ENCODE results near the gene TTLL10. TPM values are rescaled to one million over a fixed set of nuclear protein-coding genes. Genes with fewer than 3 reads are reported as not detected.

The TTLL10 gene
- total RNA-seq, 2 experiments from 2014 or later = not detected

GRCh38 chr1:1132042-1132950 lies 41.4 kb upstream of the TTLL10 start:
- ATAC-seq (no peak), DNase-seq (no peak)
- ChIA-PET CTCF (no interaction called here), POLR2A (no interaction called here)
- Mint-ChIP-seq H3K27me3 (no peaks in the 10 kb centered on the region), H3K4me1 (ENCODE audit: low read depth) (peaks cover under 1% of the 10 kb centered on the region), H3K36me3 (ENCODE audit: low read depth) (no peaks in the 10 kb centered on the region), H3K27ac (no peak overlapping the region), H3K9me3 (no peaks in the 10 kb centered on the region), H3K4me3 (no peak overlapping the region)
- intact Hi-C loops (cut with micrococcal nuclease) = no loop called here
- no peak for TF ChIP-seq CTCF (IDR thresholded peaks at IDR 0.05)

GRCh38 chr1:1132956-1133750 lies 40.5 kb upstream of the TTLL10 start:
- DNase-seq = no peak
- H3K4me1 Mint-ChIP-seq (ENCODE audit: low read depth) = peaks cover 7% of the 10 kb centered on the region
- intact Hi-C loops (cut with micrococcal nuclease) = no loop called here
- H3K27me3 Mint-ChIP-seq = no peaks in the 10 kb centered on the region
- H3K4me3 Mint-ChIP-seq = no peak overlapping the region
- ATAC-seq = no peak
- no peak for TF ChIP-seq CTCF (IDR thresholded peaks at IDR 0.05)
- H3K9me3 Mint-ChIP-seq = no peaks in the 10 kb centered on the region
- POLR2A ChIA-PET = no interaction called here
- H3K36me3 Mint-ChIP-seq (ENCODE audit: low read depth) = no peaks in the 10 kb centered on the region
- H3K27ac Mint-ChIP-seq = no peak overlapping the region
- CTCF ChIA-PET = no interaction called here

GRCh38 chr1:1134300-1134970 lies 39.2 kb upstream of the TTLL10 start:
- CTCF ChIA-PET = no interaction called here
- no peak overlapping the region for H3K4me3 Mint-ChIP-seq
- ATAC-seq = no peak
- H3K27me3 Mint-ChIP-seq = no peaks in the 10 kb centered on the region
- TF ChIP-seq CTCF (IDR thresholded peaks at IDR 0.05) = no peak
- H3K36me3 Mint-ChIP-seq (ENCODE audit: low read depth) = no peaks in the 10 kb centered on the region
- POLR2A ChIA-PET = no interaction called here
- no peak overlapping the region for H3K27ac Mint-ChIP-seq
- intact Hi-C loops (cut with micrococcal nuclease) = no loop called here
- no peak for DNase-seq
- H3K9me3 Mint-ChIP-seq = no peaks in the 10 kb centered on the region
- H3K4me1 Mint-ChIP-seq (ENCODE audit: low read depth) = peaks cover 11% of the 10 kb centered on the region

GRCh38 chr1:1135339-1136136 lies 38.1 kb upstream of the TTLL10 start:
- H3K9me3 Mint-ChIP-seq = no peaks in the 10 kb centered on the region
- no peaks in the 10 kb centered on the region for H3K36me3 Mint-ChIP-seq (ENCODE audit: low read depth)
- no peaks in the 10 kb centered on the region for H3K27me3 Mint-ChIP-seq
- ChIA-PET POLR2A (interaction anchor here (0.7 to 1.8 kb wide), 3 partner anchors 13 to 70 kb away, joined by 3 to 5 read pairs (median 5); no protein-coding TSS in a partner anchor), CTCF (interaction anchor here (2.7 kb wide), 1 partner anchor 13 kb away, joined by 20 read pairs; no protein-coding TSS in a partner anchor)
- no peak overlapping the region for H3K27ac Mint-ChIP-seq
- intact Hi-C loops (cut with micrococcal nuclease) = no loop called here
- peaks cover 11% of the 10 kb centered on the region for H3K4me1 Mint-ChIP-seq (ENCODE audit: low read depth)
- no peak overlapping the region for H3K4me3 Mint-ChIP-seq
- no peak for TF ChIP-seq CTCF (IDR thresholded peaks at IDR 0.05)
- no peak for DNase-seq
- ATAC-seq = no peak

All from activated CD8-positive, alpha-beta T cell treated with anti-CD3 and anti-CD28 coated beads for 36 hours (primary cell).